ENCODE results near the gene AK1.

Gene AK1

GRCh38 chr9:127913682-127914081, 36.2 kb upstream of the AK1 start:
- no peak overlapping the region for H3K4me3 ChIP-seq (ENCODE audit: insufficient read depth in 1 of 2, low read depth in 1 of 2, low read length in 2 of 2)
- peak overlapping the region in 1 of 2 experiments; percentile 46 for H3K23ac ChIP-seq (ENCODE audit: low read length in 2 of 2)
- no peaks in the 10 kb centered on the region for H3K27me3 ChIP-seq (ENCODE audit: control insufficient read depth in 1 of 2, insufficient read depth in 1 of 2, low read length in 2 of 2)
- peaks cover 29% of the 10 kb centered on the region for H3K79me1 ChIP-seq (replicated peaks; ENCODE audit: low read length, poor library complexity, severe bottlenecking)
- no peak overlapping the region for H2BK5ac ChIP-seq (ENCODE audit: low read depth, low read length, poor library complexity, severe bottlenecking)
- H3K9ac ChIP-seq (ENCODE audit: low read length) = no peak overlapping the region
- no peak overlapping the region for H3K4ac ChIP-seq (ENCODE audit: low read depth in 1 of 2, low read length in 2 of 2)
- no peak overlapping the region for H2AFZ ChIP-seq (ENCODE audit: low read depth, low read length)
- peaks cover 50 to 55% of the 10 kb centered on the region in 2 experiments for H3K36me3 ChIP-seq (ENCODE audit: control insufficient read depth in 1 of 2, insufficient read depth in 2 of 2, low read depth in 1 of 2, low read length in 2 of 2)
- H3K4me2 ChIP-seq (ENCODE audit: low read length, poor library complexity, severe bottlenecking) = no peak overlapping the region
- H3K14ac ChIP-seq (ENCODE audit: low read length in 2 of 2) = no peak overlapping the region
- no peak overlapping the region for H4K91ac ChIP-seq (ENCODE audit: low read length)
- H3K4me1 ChIP-seq (ENCODE audit: control insufficient read depth, insufficient read depth, low read depth, low read length) = peaks cover 35% of the 10 kb centered on the region
- H4K8ac ChIP-seq (ENCODE audit: low read length) = no peak overlapping the region
- no peaks in the 10 kb centered on the region for H3K9me3 ChIP-seq (ENCODE audit: control insufficient read depth, low read length)
- no peak overlapping the region for H2BK15ac ChIP-seq (ENCODE audit: low read depth, poor library complexity, severe bottlenecking)
- no peak overlapping the region for H3K18ac ChIP-seq (ENCODE audit: low read depth in 1 of 2, low read length in 2 of 2)
- H2AK5ac ChIP-seq (ENCODE audit: low read length, severe bottlenecking) = no peak overlapping the region
- H2BK12ac ChIP-seq (ENCODE audit: low read length in 2 of 2) = peak overlapping the region in 1 of 2 experiments; percentile 22
- H2BK120ac ChIP-seq (ENCODE audit: low read depth, low read length) = no peak overlapping the region
- WGBS = 96% methylated on average over 11 of the region's 11 CpGs
- H3K27ac ChIP-seq (ENCODE audit: low read length, poor library complexity, severe bottlenecking) = no peak overlapping the region
- DNase-seq = no peak

- peaks cover 58 to 63% of the 10 kb centered on the region in 2 experiments for H3K36me3 ChIP-seq (ENCODE audit: control insufficient read depth in 1 of 2, insufficient read depth in 2 of 2, low read depth in 1 of 2, low read length in 2 of 2)
- no peak overlapping the region for H2AK5ac ChIP-seq (ENCODE audit: low read length, severe bottlenecking)
- no peak overlapping the region for H3K14ac ChIP-seq (ENCODE audit: low read length in 2 of 2)
- H3K18ac ChIP-seq (ENCODE audit: low read depth in 1 of 2, low read length in 2 of 2) = no peak overlapping the region
- 85% methylated on average over 5 of the region's 5 CpGs for WGBS
- no peak overlapping the region for H2AFZ ChIP-seq (ENCODE audit: low read depth, low read length)
- no peak overlapping the region for H3K4me2 ChIP-seq (ENCODE audit: low read length, poor library complexity, severe bottlenecking)
- H3K23ac ChIP-seq (ENCODE audit: low read length in 2 of 2) = no peak overlapping the region
- peaks cover 29% of the 10 kb centered on the region for H3K79me1 ChIP-seq (replicated peaks; ENCODE audit: low read length, poor library complexity, severe bottlenecking)
- DNase-seq = no peak
- no peaks in the 10 kb centered on the region for H3K9me3 ChIP-seq (ENCODE audit: control insufficient read depth, low read length)
- no peak overlapping the region for H3K27ac ChIP-seq (ENCODE audit: low read length, poor library complexity, severe bottlenecking)
- H3K9ac ChIP-seq (ENCODE audit: low read length) = no peak overlapping the region
- no peak overlapping the region for H4K91ac ChIP-seq (ENCODE audit: low read length)
- no peak overlapping the region for H2BK12ac ChIP-seq (ENCODE audit: low read length in 2 of 2)
- H3K4me1 ChIP-seq (ENCODE audit: control insufficient read depth, insufficient read depth, low read depth, low read length) = peaks cover 29% of the 10 kb centered on the region
- H4K8ac ChIP-seq (ENCODE audit: low read length) = no peak overlapping the region
- H2BK5ac ChIP-seq (ENCODE audit: low read depth, low read length, poor library complexity, severe bottlenecking) = no peak overlapping the region
- H2BK15ac ChIP-seq (ENCODE audit: low read depth, poor library complexity, severe bottlenecking) = no peak overlapping the region
- no peak overlapping the region for H3K4ac ChIP-seq (ENCODE audit: low read depth in 1 of 2, low read length in 2 of 2)
- H3K27me3 ChIP-seq (ENCODE audit: control insufficient read depth in 1 of 2, insufficient read depth in 1 of 2, low read length in 2 of 2) = no peaks in the 10 kb centered on the region
- H3K4me3 ChIP-seq (ENCODE audit: insufficient read depth in 1 of 2, low read depth in 1 of 2, low read length in 2 of 2) = no peak overlapping the region
- H2BK120ac ChIP-seq (ENCODE audit: low read depth, low read length) = no peak overlapping the region
Observed at GRCh38 chr9:127912882-127913281, 35.4 kb upstream of the AK1 start.

DNA sequence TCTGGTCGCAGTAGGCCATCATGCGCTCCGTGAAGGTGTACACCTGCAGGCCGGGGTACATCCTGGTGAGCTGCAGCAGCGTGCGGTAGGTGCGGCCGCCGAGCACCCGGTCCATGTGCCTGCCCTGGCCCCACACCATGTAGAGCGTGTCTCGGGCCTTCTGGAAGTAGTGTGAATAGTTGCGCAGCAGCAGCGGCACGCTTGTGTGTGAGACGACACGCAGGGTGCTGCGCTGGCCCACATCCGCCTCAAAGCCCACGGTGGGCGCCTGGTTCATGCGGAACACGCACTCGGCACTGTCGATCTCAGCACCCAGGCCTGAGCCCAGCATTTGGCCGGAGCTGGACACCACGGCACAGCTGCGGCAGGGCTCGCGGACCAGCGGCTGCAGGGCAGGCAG, 34.8 kb upstream of the AK1 start:
- H4K8ac ChIP-seq (ENCODE audit: low read length) = no peak overlapping the region
- H2AK5ac ChIP-seq (ENCODE audit: low read length, severe bottlenecking) = no peak overlapping the region
- no peak overlapping the region for H2BK12ac ChIP-seq (ENCODE audit: low read length in 2 of 2)
- no peak overlapping the region for H3K4ac ChIP-seq (ENCODE audit: low read depth in 1 of 2, low read length in 2 of 2)
- H3K18ac ChIP-seq (ENCODE audit: low read depth in 1 of 2, low read length in 2 of 2) = no peak overlapping the region
- WGBS = 98% methylated on average over 31 of the region's 31 CpGs
- H3K27ac ChIP-seq (ENCODE audit: low read length, poor library complexity, severe bottlenecking) = no peak overlapping the region
- H3K9ac ChIP-seq (ENCODE audit: low read length) = no peak overlapping the region
- H3K14ac ChIP-seq (ENCODE audit: low read length in 2 of 2) = no peak overlapping the region
- no peak overlapping the region for H3K4me2 ChIP-seq (ENCODE audit: low read length, poor library complexity, severe bottlenecking)
- no peak for DNase-seq
- H3K9me3 ChIP-seq (ENCODE audit: control insufficient read depth, low read length) = no peaks in the 10 kb centered on the region
- no peak overlapping the region for H2BK120ac ChIP-seq (ENCODE audit: low read depth, low read length)
- H3K79me1 ChIP-seq (replicated peaks; ENCODE audit: low read length, poor library complexity, severe bottlenecking) = peaks cover 29% of the 10 kb centered on the region
- no peak overlapping the region for H2AFZ ChIP-seq (ENCODE audit: low read depth, low read length)
- H3K23ac ChIP-seq (ENCODE audit: low read length in 2 of 2) = no peak overlapping the region
- H3K4me3 ChIP-seq (ENCODE audit: insufficient read depth in 1 of 2, low read depth in 1 of 2, low read length in 2 of 2) = no peak overlapping the region
- H3K27me3 ChIP-seq (ENCODE audit: control insufficient read depth in 1 of 2, insufficient read depth in 1 of 2, low read length in 2 of 2) = no peaks in the 10 kb centered on the region
- H3K36me3 ChIP-seq (ENCODE audit: control insufficient read depth in 1 of 2, insufficient read depth in 2 of 2, low read depth in 1 of 2, low read length in 2 of 2) = peaks cover 61 to 67% of the 10 kb centered on the region in 2 experiments
- no peak overlapping the region for H2BK5ac ChIP-seq (ENCODE audit: low read depth, low read length, poor library complexity, severe bottlenecking)
- H2BK15ac ChIP-seq (ENCODE audit: low read depth, poor library complexity, severe bottlenecking) = no peak overlapping the region
- peaks cover 26% of the 10 kb centered on the region for H3K4me1 ChIP-seq (ENCODE audit: control insufficient read depth, insufficient read depth, low read depth, low read length)
- peak overlapping the region; percentile 31 for H4K91ac ChIP-seq (ENCODE audit: low read length)

- Histone ChIP-seq H3K4me3 (ENCODE audit: insufficient read depth in 1 of 2, low read depth in 1 of 2, low read length in 2 of 2) (no peak overlapping the region), H2BK120ac (ENCODE audit: low read depth, low read length) (no peak overlapping the region), H3K79me1 (replicated peaks; ENCODE audit: low read length, poor library complexity, severe bottlenecking) (peaks cover 20% of the 10 kb centered on the region), H2BK12ac (ENCODE audit: low read length in 2 of 2) (no peak overlapping the region), H3K4me2 (ENCODE audit: low read length, poor library complexity, severe bottlenecking) (no peak overlapping the region), H3K18ac (ENCODE audit: low read depth in 1 of 2, low read length in 2 of 2) (no peak overlapping the region), H3K23ac (ENCODE audit: low read length in 2 of 2) (no peak overlapping the region), H4K91ac (ENCODE audit: low read length) (no peak overlapping the region), H3K9me3 (ENCODE audit: control insufficient read depth, low read length) (no peaks in the 10 kb centered on the region), H2AK5ac (ENCODE audit: low read length, severe bottlenecking) (no peak overlapping the region), H2BK15ac (ENCODE audit: low read depth, poor library complexity, severe bottlenecking) (no peak overlapping the region), H3K14ac (ENCODE audit: low read length in 2 of 2) (no peak overlapping the region), H3K4me1 (ENCODE audit: control insufficient read depth, insufficient read depth, low read depth, low read length) (peaks cover 17% of the 10 kb centered on the region), H2AFZ (ENCODE audit: low read depth, low read length) (no peak overlapping the region), H3K36me3 (ENCODE audit: control insufficient read depth in 1 of 2, insufficient read depth in 2 of 2, low read depth in 1 of 2, low read length in 2 of 2) (peaks cover 61 to 67% of the 10 kb centered on the region in 2 experiments), H3K4ac (ENCODE audit: low read depth in 1 of 2, low read length in 2 of 2) (peak overlapping the region in 1 of 2 experiments; percentile 7), H3K27ac (ENCODE audit: low read length, poor library complexity, severe bottlenecking) (no peak overlapping the region), H3K27me3 (ENCODE audit: control insufficient read depth in 1 of 2, insufficient read depth in 1 of 2, low read length in 2 of 2) (no peaks in the 10 kb centered on the region), H2BK5ac (ENCODE audit: low read depth, low read length, poor library complexity, severe bottlenecking) (no peak overlapping the region), H3K9ac (ENCODE audit: low read length) (peak overlapping the region; percentile 14), H4K8ac (ENCODE audit: low read length) (no peak overlapping the region)
- DNase-seq = no peak
- 86% methylated on average over 6 of the region's 6 CpGs for WGBS
Observed at GRCh38 chr9:127910613-127911205, 33.2 kb upstream of the AK1 start.

Measured in mesenchymal stem cell (in vitro differentiated cells and primary cell).